A204.1 (cell line): ENCODE data around the gene MFSD8.
"Not testable (repeated sequence)": the region's sequence is repeated elsewhere in the genome, so short reads cannot be mapped to it uniquely, and the experiment has no call there.

Experiments used
- FAIRE-seq: peaks from 2 replicates; lab custom pipeline; 2012; peaks lifted over from hg19 to GRCh38; lab: Jason Lieb, UNC

MFSD8 gene

GRCh38 chr4:127931836-127932235, 33.1 kb downstream of the MFSD8 start:
- FAIRE-seq = not testable (repeated sequence)

GRCh38 chr4:127930175-127930574, 34.8 kb downstream of the MFSD8 start:
- peak; percentile 75 for FAIRE-seq

GRCh38 chr4:127925720-127926119, 39.3 kb downstream of the MFSD8 start:
- FAIRE-seq = not testable (repeated sequence)

- FAIRE-seq = no peak
Measured at GRCh38 chr4:127922226-127922625, 42.7 kb downstream of the MFSD8 start.

GRCh38 chr4:127920521-127920920, 44.5 kb downstream of the MFSD8 start:
- no peak for FAIRE-seq

- no peak for FAIRE-seq
Measured at GRCh38 chr4:127917151-127917550, 47.8 kb downstream of the MFSD8 start.

GRCh38 chr4:127916512-127916911, 48.5 kb downstream of the MFSD8 start:
- no peak for FAIRE-seq

GRCh38 chr4:127905029-127905428, 59.9 kb downstream of the MFSD8 start:
- FAIRE-seq = no peak

- FAIRE-seq = not testable (repeated sequence)
Measured at GRCh38 chr4:127899682-127900081, 65.3 kb downstream of the MFSD8 start.

- no peak for FAIRE-seq
Measured at GRCh38 chr4:127896528-127896927, 68.4 kb downstream of the MFSD8 start.

GRCh38 chr4:127896069-127896468, 68.9 kb downstream of the MFSD8 start:
- no peak for FAIRE-seq

GRCh38 chr4:127889903-127890302, 75.1 kb downstream of the MFSD8 start:
- FAIRE-seq = no peak

GRCh38 chr4:127888559-127888958, 76.4 kb downstream of the MFSD8 start:
- FAIRE-seq = no peak

- FAIRE-seq = no peak
Measured at GRCh38 chr4:127881563-127881864, 83.5 kb downstream of the MFSD8 start.

- peak; percentile 93 for FAIRE-seq
Measured at GRCh38 chr4:127880763-127881562, 84.0 kb downstream of the MFSD8 start, which contains the start of gene PLK4. PLK4 (plus strand) TSS chr4:127880893; CDS start chr4:127881135, 242 bp downstream.

- no peak for FAIRE-seq
Measured at GRCh38 chr4:127875791-127876190, 89.2 kb downstream of the MFSD8 start.

- FAIRE-seq = no peak
Measured at GRCh38 chr4:127870688-127871087, 94.3 kb downstream of the MFSD8 start.

GRCh38 chr4:127870281-127870680, 94.7 kb downstream of the MFSD8 start:
- no peak for FAIRE-seq

- FAIRE-seq = no peak
Measured at GRCh38 chr4:127868196-127868595, 96.8 kb downstream of the MFSD8 start.
